HepG2 (cell line): ENCODE measurements around the gene MGAT4D. TPM values are rescaled to one million over a fixed set of nuclear protein-coding genes. Genes with fewer than 3 reads are reported as not detected.

ENCODE experiments used
- CBX2 ChIP-seq, 2 experiments: fragments of 200-600 bp in 1 of 2; sonication (generic); formaldehyde crosslinking in 1 of 2; IDR thresholded peaks; 2 replicates each; pipeline versions ENCODE4 v1.7.0 to v1.8.1; 2018 to 2022; ENCODE audit warnings: low read depth in 2 of 2, low read length in 1 of 2, mild to moderate bottlenecking in 1 of 2, missing genetic modification reagents in 1 of 2
- GMEB1 ChIP-seq: sonication (generic); formaldehyde crosslinking; IDR thresholded peaks from 2 replicates; pipeline ENCODE4 v1.5.1; 2020; ENCODE audit warnings: missing genetic modification reagents, mild to moderate bottlenecking, borderline replicate concordance
- HDAC1 ChIP-seq: sonication (generic); formaldehyde crosslinking; IDR thresholded peaks from 2 replicates; pipeline ENCODE4 v1.5.1; 2020; ENCODE audit warnings: mild to moderate bottlenecking, missing genetic modification reagents
- KDM1A ChIP-seq: IDR thresholded peaks from 2 replicates; pipeline ENCODE4 v1.6.1; 2016; ENCODE audit warnings: missing compliant biosample characterization
- KLF11 ChIP-seq: IDR thresholded peaks from 2 replicates; pipeline ENCODE4 v1.6.1; 2016; ENCODE audit warnings: missing compliant biosample characterization
- MED1 ChIP-seq: sonication (generic); formaldehyde crosslinking; IDR thresholded peaks from 2 replicates; pipeline ENCODE4 v1.4.0; 2020; ENCODE audit warnings: missing genetic modification reagents
- POGZ ChIP-seq: sonication (generic); formaldehyde crosslinking; IDR thresholded peaks from 2 replicates; pipeline ENCODE4 v1.4.0; 2020; ENCODE audit warnings: mild to moderate bottlenecking, missing genetic modification reagents
- PRDM15 ChIP-seq: sonication (generic); formaldehyde crosslinking; IDR thresholded peaks from 2 replicates; pipeline ENCODE4 v1.4.0; 2020; ENCODE audit warnings: missing genetic modification reagents
- RFX5 ChIP-seq: IDR thresholded peaks from 2 replicates; pipeline ENCODE4 v1.6.1; 2011; ENCODE audit warnings: low read depth, low read length, improper control_type of control experiment
- U2AF2 ChIP-seq: fragments of 200-400 bp; formaldehyde crosslinking; IDR thresholded peaks from 2 replicates; pipeline ENCODE4 v1.6.1; 2017; ENCODE audit warnings: low read depth, mild to moderate bottlenecking, low read length
- ZNF205 ChIP-seq: IDR thresholded peaks from 2 replicates; pipeline ENCODE4 v1.6.1; 2018; ENCODE audit warnings: missing biosample characterization, missing genetic modification reagents
- ZNF335 ChIP-seq: sonication (generic); formaldehyde crosslinking; IDR thresholded peaks from 2 replicates; pipeline ENCODE4 v1.4.0; 2020; ENCODE audit warnings: missing genetic modification reagents
- ZNF512 ChIP-seq: sonication (generic); formaldehyde crosslinking; IDR thresholded peaks from 2 replicates; pipeline ENCODE4 v1.4.0; 2020; ENCODE audit warnings: mild to moderate bottlenecking, missing genetic modification reagents
- ZNF609 ChIP-seq: sonication (generic); formaldehyde crosslinking; IDR thresholded peaks from 2 replicates; pipeline ENCODE4 v1.4.0; 2020; ENCODE audit warnings: mild to moderate bottlenecking, missing genetic modification reagents, borderline replicate concordance
- ZNF619 ChIP-seq: sonication (generic); formaldehyde crosslinking; IDR thresholded peaks from 2 replicates; pipeline ENCODE4 v1.4.0; 2020; ENCODE audit warnings: mild to moderate bottlenecking, missing genetic modification reagents
- ZNF629 ChIP-seq: sonication (generic); formaldehyde crosslinking; conservative IDR thresholded peaks from 2 replicates; pipeline ENCODE4 v1.5.0; 2020; ENCODE audit warnings: missing genetic modification reagents
- ZNF644 ChIP-seq: IDR thresholded peaks from 2 replicates; pipeline ENCODE4 v1.6.1; 2016; ENCODE audit warnings: low read depth
- polyA plus RNA-seq, 8 experiments: library from polyadenylated mRNA; depleted of rRNA in 3 of 8; stranded (reverse) in 7 of 8; unstranded in 1 of 8; fragments of >200 nt; fragmentation: Illumina TruSeq in 4 of 8; extraction: Trizol in 4 of 8; gene quantifications; 2 replicates each; pipeline versions ENCODE4 v1.2.1 to v1.2.3, GENCODE V29; 2011 to 2016; ENCODE audit warnings: low read depth in 4 of 8, missing spikeins in 1 of 8, mixed read lengths in 1 of 8; ENCODE audit not compliant: insufficient read depth in 1 of 8
- total RNA-seq, 5 experiments: library from RNA; depleted of rRNA; stranded (reverse); fragments of >200 nt; fragmentation: Illumina TruSeq; extraction: Trizol; gene quantifications; 2 replicates each; pipeline ENCODE4 v1.2.3, GENCODE V29; 2016; ENCODE audit warnings: low read depth in 1 of 5

The MGAT4D gene
- total and polyA plus RNA-seq, 2 of the 13 experiments (the other 11 are each of a cell fraction or from before 2014, with no cell fraction given) = not detected

- TF ChIP-seq ZNF609 (CRISPR knock-in tag) (no peak), KLF11 (CRISPR knock-in tag) (peak; percentile 80; the same call in 1 of the 2 replicates), ZNF512 (CRISPR knock-in tag) (no peak), PRDM15 (CRISPR knock-in tag) (no peak), POGZ (CRISPR knock-in tag) (peak; percentile 92), ZNF205 (CRISPR knock-in tag) (no peak), HDAC1 (CRISPR knock-in tag) (peak; percentile 80), ZNF335 (CRISPR knock-in tag) (no peak), ZNF619 (CRISPR knock-in tag) (peak; percentile 59), U2AF2 (0 out of 2 replicates have a peak, but pooled peaks have one; percentile 64), RFX5 (peak; percentile 75), KDM1A (CRISPR knock-in tag) (no peak), ZNF644 (CRISPR knock-in tag) (no peak), ZNF629 (CRISPR knock-in tag) (0 out of 2 replicates have a peak, but pooled peaks have one; percentile 6), GMEB1 (peak; percentile 59; the same call in 1 of the 2 replicates), CBX2 (IDR thresholded peaks at IDR 0.05; ENCODE audit: low read depth, low read length) (no peak), CBX2 (CRISPR knock-in tag; IDR thresholded peaks at IDR 0.05; ENCODE audit: low read depth) (no peak), MED1 (CRISPR knock-in tag) (peak; percentile 64)
Measured at GRCh38 chr4:140523857-140524742, 26.0 kb upstream of the MGAT4D start, which contains the start of gene ELMOD2 (continued).
